22Rv1 (cell line): Measurements from ENCODE around the gene TNP1.

Experiments
- ZFX ChIP-seq: fragments of 450-650 bp; IDR thresholded peaks from 2 replicates; pipeline ENCODE4 v1.6.1; 2017; ENCODE audit warnings: antibody characterized with exemption, borderline replicate concordance
- TF ChIP-seq, protein P1 (sequence below): fragments of 450-650 bp; IDR thresholded peaks from 2 replicates; pipeline ENCODE4 v1.5.1; 2017; ENCODE audit warnings: mild to moderate bottlenecking

DNA sequence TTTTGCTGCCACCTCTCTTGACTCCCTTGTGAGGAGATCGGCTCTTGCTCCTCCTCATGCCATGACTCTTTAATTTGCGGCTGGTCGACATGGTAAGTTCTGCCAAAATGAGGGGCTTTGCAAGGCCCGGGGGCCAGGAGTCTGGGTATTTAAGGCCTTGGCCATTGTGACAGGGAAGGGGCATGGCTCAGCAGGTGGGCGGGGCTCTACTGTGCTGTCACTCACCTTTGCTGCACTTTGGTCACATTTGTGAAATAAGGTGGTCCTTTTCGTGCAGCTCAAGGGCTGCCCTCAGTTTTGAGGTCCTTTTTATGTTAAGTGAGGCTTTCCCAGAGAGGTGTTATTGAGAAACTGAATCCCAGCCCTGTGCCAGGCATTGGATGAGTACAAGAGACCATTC, at the start of gene TNP1:
- TF ChIP-seq, protein P1, sequence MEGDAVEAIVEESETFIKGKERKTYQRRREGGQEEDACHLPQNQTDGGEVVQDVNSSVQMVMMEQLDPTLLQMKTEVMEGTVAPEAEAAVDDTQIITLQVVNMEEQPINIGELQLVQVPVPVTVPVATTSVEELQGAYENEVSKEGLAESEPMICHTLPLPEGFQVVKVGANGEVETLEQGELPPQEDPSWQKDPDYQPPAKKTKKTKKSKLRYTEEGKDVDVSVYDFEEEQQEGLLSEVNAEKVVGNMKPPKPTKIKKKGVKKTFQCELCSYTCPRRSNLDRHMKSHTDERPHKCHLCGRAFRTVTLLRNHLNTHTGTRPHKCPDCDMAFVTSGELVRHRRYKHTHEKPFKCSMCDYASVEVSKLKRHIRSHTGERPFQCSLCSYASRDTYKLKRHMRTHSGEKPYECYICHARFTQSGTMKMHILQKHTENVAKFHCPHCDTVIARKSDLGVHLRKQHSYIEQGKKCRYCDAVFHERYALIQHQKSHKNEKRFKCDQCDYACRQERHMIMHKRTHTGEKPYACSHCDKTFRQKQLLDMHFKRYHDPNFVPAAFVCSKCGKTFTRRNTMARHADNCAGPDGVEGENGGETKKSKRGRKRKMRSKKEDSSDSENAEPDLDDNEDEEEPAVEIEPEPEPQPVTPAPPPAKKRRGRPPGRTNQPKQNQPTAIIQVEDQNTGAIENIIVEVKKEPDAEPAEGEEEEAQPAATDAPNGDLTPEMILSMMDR: no peak
- no peak for TF ChIP-seq ZFX
